ENCODE results near the gene TMA7B. TPM values are rescaled to one million over a fixed set of nuclear protein-coding genes. Genes with fewer than 3 reads are reported as not detected.

TMA7B gene
- under 1 TPM in 2 of 12 donors, not detected in 10; 0.12 to 0.23 TPM for polyA plus RNA-seq (ENCODE audit: insufficient read length in 12 of 12)
- long read RNA-seq, donor 1: 0 reads
- long read RNA-seq, donor 2: 0 reads
- long read RNA-seq, donor 3: 0 reads
- long read RNA-seq, donor 4: 0 reads
- long read RNA-seq, donor 5: 0 reads
- long read RNA-seq, donor 6: 0 reads
- long read RNA-seq, donor 7: 0 reads
- long read RNA-seq, donor 8: 0 reads
- long read RNA-seq, donor 9: 0 reads
- long read RNA-seq, donor 10: 0 reads
- long read RNA-seq, donor 11: 0 reads

DNA sequence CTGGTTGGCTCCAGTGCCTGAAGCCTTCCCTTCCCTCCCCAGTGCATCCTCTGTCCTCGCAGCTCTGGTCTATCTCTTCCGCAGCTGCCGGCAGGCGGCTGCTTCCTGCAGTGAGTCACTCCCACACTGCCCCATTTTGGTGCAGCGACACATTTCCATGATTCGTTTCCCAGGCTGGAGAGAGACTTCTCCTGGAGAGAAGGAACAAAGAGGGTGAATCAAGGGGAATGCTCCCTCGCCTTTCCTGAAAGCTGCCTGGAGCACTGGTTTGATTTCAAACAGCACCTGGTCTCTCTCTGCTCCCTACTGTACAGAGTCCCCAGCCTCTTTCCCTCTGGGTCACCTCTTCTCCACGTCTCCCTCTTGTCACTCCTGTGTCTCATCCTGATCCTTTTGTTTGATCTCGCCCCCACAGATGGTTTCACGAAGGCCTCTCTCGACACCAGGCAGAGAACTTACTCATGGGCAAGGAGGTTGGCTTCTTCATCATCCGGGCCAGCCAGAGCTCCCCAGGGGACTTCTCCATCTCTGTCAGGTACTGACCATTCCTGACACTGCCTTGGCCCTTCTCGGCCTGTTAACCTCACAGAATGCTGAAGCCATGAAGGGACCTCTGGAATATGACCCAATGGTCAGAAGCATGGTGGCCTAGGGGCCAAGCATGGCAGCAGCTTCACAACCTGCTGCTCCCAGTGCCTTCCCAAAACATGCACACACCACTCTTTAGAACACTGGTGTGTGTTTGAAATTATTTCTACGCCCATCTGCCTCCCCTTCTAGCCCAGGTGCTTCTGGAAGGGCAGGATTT is at the start of gene TMA7B:
TSS of gene TMA7B (plus strand) at position 758 of the 808 bp plus-strand sequence. CDS start 3,978 bp downstream, outside the sequence.
- DNase-seq: no peak

DNA sequence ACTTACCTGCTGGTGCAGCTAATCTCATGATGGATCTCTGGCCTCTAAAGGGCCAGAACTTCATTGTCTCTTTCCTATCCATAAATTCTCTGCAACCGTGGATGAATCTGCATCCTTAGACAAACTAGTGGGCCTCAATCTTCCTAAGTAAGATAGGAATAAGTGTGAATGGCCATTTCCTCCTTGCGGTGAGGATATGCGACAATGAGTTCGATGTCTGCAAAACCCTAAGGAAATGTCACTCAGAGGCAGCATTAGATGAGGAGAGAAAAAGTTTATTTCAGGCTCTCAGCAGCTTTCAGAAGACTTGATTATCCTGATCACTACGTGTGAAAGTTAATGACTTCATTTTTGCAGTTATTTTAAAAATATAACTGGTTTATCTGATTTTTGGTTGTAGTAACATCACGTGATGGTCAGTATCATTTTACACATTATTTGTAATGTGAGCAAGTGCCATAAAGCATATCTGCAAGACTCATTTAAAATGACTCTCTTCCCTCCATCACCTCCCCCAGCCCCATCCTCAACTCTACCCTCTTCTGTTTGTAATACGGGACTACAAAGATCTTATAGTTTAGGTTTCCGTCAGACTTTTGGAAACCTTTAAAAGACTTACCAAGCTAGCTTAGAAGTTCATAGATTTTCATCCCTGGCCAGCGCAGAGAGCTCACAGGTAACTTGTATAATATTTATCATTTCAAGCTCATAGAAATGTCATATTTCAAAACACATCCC is 49.2 kb upstream of the TMA7B start:
- no peak for DNase-seq

DNA sequence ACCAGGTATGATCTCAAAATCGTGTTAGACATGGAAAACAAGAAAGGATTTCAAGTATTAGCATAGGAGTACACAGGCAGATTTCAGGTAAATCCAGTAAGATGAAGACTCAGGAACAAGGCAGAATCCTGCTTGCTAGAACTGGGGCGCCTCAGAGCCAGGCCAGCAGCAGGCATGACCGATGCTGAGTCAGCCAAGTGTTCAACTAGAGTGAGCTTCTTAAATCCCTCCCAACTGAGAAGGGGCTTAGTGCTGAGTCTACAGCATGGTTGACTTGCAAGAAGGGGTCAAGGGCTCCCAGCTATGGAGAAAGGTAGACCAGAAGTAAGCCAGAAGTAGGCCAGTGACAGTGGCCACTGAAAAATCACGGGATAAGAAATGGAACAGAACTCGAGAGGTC is 46.9 kb upstream of the TMA7B start:
- no peak for DNase-seq

DNA sequence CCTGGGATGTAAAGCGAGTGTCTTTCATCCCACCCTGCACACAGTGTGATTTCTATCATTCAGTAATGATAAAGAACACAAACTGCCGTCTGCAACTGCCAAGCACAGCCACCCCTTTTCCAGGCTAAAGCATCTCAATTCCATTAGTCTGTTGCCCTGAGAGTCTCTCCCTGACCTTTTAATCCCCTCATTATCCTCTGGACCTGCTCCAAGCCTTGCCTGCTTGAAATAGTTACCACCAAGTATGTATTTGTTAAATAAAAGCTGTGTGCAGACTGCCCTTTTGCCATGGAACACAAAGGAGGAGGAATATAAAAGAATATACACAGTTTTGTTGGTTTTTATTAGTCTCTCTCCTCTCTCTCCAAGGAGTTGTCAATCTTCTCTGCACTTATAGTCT is 46.3 kb upstream of the TMA7B start:
- no peak for DNase-seq

DNA sequence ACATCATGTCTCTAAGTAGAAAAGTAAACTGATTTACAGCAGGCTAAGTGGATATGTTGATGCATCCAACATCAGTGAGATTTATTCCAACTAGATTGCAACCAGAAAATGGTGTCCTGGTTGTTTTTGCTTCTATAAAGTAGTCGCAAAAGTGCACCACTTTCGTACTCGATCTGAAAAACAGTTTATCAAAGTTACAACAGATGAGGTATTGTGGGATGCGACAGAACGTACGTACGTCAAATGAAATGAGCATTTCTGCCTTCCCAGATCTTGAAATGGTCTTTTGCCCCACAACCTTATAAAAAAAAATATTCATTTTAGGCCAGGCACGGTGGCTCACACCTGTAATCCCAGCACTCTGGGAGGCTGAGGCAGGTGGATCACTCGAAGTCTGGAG is 45.6 kb upstream of the TMA7B start:
- no peak for DNase-seq

DNA sequence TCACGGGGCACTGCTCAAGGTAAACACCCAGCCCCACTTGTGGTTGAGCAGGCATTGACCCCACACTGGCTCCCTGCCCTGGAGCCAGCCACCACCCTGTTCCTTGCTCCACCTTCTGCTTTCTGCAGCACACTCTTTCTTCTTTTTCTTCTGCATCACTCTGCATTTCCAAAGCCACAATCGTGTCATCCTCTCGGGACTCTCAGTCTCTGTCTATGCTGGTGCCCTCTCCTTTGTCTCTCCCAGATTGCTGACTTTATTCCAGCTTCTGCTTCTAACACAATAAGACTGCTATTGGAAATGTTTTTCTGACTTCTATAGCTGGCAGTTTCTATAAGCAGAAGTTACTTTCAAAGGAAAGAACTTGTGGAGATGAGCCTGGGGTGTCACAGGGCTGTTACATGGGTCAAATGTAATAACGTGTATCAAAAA is 44.9 kb upstream of the TMA7B start:
- no peak for DNase-seq

DNA sequence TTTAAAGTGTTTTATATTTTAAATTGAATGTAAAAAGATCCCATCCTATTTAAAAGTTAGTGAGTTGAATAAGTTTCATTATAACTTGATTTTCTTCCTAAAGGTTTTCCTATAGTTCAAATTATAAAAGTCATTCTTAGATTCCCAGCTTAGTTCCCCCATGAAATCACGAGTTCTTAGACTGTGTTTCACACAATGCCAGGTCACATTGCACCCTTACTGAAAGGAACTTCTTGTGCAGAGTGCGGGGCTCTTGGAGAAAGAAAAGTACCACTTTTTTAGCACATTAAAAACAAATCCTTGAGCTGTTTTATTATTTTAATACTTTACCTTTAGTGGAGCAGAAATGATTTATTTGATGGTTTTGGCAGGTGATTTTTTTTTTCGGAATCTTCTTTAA is 43.7 kb upstream of the TMA7B start:
- no peak for DNase-seq

DNA sequence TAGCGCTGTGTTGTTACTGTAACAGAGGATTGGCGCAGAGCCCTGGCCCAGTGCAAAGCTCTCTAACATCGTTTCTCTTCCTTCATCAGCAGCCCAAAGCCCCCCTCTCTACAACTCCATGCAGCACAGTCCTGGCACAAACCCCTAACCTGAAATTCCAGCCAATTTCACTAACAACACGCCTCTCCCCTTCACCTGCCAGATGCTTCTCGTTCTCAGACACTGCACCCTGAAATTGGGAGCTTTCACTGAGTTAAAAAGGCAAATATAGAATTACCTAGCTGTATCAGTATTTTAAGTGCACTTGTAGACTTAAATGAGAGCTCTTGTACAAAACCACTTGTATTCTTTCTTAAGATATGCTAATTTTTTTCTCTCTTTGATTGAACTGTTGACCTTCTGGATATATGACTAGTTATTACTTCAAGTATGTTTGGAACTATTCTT is 43.0 kb upstream of the TMA7B start:
- no peak for DNase-seq

DNA sequence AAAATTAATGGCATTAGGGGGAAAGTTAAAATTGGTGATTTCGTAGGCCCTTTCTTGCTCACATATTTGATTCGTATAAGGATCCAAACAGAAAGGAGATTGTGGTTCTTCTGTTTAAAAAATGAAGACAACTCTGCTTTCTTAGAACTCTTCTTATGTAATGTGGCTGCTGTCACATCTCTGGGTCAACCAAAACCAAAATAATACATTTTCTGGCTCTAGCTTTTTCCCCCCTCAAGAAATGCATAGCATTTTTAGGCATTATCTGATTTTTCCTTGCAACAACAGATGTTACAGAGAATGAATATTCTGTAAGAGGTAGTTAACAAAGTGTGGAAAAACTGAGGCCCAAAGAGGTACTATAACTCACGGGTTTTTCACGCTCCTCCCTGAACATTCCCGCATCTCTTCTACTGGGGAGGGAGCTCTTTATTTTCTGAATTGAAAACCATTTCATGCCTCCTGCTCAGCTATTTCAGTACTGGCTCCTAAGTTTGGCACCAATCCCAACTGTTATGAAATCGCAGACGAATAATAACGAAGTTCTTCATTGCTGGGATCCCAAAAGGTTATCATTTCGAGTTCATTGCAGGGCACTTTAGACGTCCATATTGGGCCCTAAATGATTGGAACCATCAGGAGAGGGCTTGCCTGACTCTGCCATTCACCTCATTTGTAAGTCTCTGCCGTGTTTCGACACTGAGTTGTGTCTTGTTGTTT is 42.3 kb upstream of the TMA7B start:
- no peak for DNase-seq

DNA sequence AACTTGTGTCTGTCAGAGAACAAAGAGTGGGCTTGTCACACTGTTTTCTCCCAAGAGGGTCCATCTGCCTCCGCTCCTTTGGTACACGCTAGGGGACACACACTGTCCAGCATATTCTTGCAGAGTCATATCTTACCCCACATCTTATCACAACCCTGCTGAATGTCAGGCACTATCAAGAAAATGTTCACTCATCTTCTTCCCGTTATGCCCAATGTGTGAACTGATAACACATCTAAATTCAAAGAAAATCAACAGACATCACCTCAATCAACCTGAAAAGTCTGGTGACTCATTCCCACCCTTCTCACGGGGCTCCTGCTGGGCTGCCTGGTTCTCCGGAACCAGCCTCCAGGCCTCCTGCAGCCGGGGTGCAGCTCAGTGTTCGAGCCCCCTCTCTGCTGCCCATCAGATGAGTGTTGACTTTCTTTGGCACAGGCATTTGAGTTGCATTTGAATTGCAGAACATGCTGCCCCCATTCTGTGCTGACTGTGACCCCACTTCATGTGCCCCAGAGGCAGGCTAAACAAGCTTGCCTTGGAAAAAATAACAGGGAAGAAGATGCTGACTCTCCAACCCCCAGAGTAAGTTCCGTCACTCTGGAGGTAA is 40.0 kb upstream of the TMA7B start:
- no peak for DNase-seq

DNA sequence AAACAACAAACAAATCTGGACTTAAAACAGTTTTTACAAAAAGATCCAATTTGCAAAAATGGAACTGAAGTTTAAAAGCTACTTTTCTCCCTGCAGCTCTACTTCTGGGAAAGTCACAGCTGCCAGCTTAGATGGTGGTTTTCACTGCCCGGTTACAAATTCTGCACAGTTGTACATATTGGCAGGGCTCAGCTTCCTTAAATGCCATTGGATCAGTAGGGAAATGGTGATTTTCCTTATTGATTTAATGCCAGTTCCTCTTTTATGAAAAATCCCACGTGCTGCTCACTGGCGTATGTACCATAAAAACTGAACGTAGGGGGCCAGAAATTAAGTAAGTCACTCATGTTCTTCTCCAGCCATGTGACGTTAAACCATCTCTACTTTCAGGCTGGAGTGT is 36.5 kb upstream of the TMA7B start:
- DNase-seq: no peak

DNA sequence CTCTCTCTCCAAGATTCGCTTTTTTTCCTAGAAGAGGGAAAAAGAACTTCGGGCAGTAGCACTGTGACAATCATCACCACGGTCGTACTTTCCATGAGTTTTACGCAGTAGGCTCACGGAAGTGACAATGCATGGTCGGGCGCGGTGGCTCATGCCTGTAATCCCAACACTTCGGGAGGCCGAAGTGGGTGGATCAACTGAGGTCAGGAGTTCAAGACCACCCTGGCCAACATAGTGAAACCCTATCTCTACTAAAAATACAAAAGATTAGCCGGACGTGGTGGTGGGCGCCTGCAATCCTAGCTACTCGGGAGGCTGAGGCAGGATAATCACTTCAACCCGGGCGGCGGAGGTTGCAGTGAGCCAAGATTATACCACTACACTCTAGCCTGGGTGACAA is 35.9 kb upstream of the TMA7B start:
- no peak for DNase-seq

DNA sequence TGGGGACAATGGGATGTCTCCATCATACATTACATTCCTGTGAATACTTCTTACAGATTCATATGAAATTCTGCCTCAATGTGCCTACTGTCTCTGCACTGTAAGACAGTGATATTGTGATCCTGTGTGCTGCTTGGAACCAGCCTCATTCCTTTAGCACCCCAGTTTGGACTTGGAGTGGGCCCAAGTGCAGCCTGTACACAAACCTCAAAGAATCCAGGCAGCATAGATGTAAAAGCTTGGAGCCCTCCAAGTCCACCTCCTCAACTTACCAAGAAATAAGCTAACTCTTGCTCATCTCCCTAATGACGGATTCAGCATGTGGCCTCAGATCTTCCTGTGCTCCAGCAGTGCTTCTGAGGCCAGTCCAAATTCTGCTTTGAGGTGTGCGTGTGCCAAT is 34.9 kb upstream of the TMA7B start:
- no peak for DNase-seq

DNA sequence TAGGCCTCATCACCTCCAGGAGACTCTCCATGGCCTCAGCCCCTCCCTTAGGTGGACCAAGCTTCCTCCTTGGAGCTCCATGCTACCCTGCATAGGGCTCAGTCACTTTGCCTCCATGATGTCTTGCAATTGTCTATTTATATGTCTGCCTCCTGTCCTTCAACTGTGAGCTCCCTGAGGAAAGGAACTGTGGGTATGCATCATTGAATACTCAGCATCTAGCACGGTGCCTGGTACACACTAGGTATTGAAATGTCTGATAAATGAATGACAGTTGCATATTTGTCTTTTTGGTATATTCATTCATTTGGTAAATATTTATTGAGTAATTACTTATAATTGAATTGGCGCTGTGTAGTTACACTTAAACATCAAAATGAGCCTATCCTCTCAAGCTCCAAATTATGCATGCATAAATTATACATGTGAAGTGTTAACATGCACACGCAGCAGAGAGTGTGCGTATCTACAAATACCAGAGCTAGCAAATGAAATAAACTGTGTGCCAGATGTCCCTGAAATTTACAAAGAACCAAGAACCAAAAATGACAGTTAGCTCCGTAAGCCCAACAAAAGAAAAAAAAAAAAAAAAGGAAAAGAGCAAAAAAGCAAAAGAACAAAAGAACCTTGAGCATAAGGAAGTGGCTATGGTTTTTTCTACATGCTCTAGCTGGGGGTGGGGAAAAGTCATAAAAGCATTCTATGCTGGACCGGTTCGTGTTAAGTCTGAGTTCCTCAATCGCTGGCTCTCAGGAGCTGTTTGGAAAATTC is 34.1 kb upstream of the TMA7B start:
- no peak for DNase-seq

DNA sequence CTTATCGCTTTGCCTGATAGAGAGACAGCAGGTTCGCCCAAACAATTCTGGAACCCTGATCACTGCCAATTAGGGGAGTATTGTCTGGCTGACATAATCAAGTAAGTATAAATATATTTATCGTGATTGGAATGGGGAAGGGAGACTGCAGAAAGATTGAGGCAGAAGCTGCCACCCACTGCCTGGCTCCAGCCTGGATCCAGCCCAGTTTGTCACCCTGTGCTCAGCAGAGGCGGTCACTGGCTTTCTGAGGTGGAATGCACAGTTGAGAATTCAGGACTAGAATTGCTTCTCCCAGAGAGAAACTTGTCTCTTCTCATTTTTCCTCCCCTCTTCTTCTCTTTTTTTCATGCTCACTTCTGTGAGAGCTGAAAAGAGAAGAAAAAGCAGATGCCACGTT is 33.4 kb upstream of the TMA7B start:
- no peak for DNase-seq

DNA sequence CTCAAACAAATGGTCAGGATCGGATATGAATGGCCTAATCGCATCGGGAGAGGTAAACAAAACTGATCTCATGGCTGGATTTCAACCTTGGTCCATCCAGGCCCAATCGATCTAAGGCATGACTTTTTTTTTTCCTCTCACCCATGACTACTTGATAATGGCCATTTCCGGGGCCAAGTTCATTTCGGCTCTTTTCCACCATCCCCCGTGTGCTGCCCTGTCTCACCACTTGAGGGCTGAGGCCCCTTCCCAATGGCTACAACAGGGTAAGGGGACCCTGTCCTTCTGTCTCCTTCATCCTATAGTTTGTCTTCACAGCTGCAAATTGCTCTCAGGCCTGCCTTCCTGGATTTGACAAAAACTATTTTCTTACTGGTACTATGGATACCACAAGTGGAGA is 32.7 kb upstream of the TMA7B start:
- DNase-seq: no peak

DNA sequence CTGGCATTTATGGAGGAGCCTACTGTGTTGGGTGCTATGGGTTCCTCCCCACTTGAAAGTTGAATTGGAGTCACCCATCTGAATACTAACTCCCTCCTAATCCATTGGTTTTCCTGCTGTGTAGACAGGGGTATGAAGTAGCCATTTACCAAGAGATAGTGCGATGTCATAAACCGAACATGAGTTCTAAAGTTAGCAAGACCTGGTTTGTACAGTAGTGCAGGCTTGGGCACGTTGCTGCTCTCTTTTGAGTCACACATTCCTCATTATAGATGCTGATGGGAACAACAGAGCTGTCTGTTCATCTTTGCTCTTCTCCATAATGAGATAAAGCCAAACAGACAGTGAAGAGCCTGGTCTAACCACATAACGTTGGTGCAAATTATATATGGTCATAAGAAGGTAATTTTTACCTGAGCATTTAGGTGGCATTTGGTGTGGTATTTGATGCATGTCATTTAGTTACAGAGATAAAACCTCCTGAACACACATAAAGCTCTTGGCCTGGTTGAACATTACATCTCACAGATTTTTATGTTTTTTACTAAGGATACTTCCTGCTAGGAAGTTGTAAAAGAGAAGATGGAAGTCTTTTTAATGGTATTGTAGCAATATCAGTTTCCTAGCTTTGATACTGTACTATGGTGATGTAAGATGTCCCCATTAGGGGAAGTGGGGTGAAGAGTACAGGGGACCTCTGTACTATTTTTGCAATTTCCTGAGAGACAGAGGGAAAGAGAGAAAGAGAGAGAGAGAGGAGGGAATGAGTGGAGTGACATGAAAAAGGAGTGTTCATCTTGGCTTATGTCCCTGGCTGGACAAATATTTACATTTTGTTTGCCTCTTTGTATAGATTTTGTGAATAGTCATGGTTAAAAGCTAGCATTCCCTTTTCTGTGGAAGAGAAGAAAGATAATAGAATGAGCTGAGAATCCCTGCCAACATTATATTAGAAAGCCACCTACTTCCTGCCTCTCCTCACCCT is 31.4 kb upstream of the TMA7B start:
- DNase-seq: no peak

DNA sequence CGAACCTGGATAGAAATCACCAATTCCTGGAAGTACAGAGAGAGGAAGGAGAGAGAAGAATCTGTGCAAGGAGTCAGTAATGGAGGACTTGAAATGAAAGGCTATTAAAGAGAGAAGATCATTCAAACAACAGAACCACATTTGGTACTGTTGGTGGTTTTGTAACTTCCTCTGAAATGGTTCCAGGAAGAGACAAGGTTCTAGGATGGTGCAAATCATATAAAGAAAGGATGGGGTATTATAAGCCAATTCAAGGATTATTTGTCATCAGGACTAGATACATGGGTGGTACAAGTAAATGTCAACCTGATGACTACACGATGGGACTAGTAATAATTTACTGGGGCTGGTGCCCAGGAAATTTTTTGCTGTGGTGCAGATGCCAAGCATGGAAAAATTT is 28.9 kb upstream of the TMA7B start:
- no peak for DNase-seq

DNA sequence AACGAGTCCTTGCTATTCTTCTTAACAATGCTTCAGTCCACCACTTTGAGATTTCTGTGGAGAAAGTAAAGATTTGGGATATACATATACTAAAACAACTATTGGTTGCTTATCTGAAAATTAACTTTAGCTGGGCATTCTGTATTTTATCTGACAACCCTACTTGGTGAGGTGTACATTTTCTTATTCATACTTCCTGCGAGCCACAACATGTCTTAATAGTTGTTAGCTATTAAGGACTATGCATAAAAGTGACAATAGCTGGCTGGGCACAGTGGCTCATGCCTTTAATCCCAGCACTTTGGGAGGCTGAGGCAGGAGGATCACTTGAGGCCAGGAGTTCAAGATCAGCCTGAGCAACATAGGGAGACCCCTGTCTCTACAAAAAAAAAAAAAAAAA is 28.0 kb upstream of the TMA7B start:
- DNase-seq: no peak

Measured in muscle of arm (tissue), 14 donors.